K562 (cell line): ENCODE results near the gene FMR1. TPM values are rescaled to one million over a fixed set of nuclear protein-coding genes. Genes with fewer than 3 reads are reported as not detected.
A peak's percentile ranks its signal among the peaks of the same experiment; 100 is the strongest.

Experiments
- ATAC-seq: fragments of 200-7000 bp; cut with Tn5 transposase; 3 replicates; pipeline ENCODE4 v1.9.1; 2020; ENCODE audit warnings: moderate library complexity
- BruUV-seq: library from RNA; stranded (reverse); fragments of 400-500 nt; replicated peaks from 2 replicates; lab custom pipeline; 2021; lab: Mats Ljungman, UMichigan
- CTCF ChIA-PET: fragments of 300-600 bp; formaldehyde crosslinking; extraction: SDS; loops from one replicate; lab custom pipeline; 2021; ENCODE audit warnings: low intra/inter-chr PET ratio; lab: Yijun Ruan, JAX
- POLR2A ChIA-PET: fragments of 300-600, 350-650 bp; sonication (Branson Sonifier 250); formaldehyde crosslinking; extraction: SDS; loops from one replicate; lab custom pipeline; 2021; ENCODE audit warnings: antibody characterized with exemption, inconsistent platforms; lab: Yijun Ruan, JAX
- DNase-seq, 4 experiments: peaks; one replicate each; pipeline versions ENCODE4 v3.0.0 to v3.0.0-alpha.2; 2011 to 2018; ENCODE audit warnings: low spot score in 3 of 4, mixed read lengths in 3 of 4; ENCODE audit errors: extremely low read depth in 1 of 4
- FAIRE-seq: peaks from 2 replicates; lab custom pipeline; 2011; peaks lifted over from hg19 to GRCh38; lab: Jason Lieb, UNC
- H2AFZ ChIP-seq: 2 replicates; pipeline ENCODE4 v1.6.0; 2011; ENCODE audit warnings: low read depth, low read length, control low read depth, inconsistent platforms
- H3K27ac ChIP-seq: fragments of 200-600 bp; 3 replicates; pipeline ENCODE4 v1.8.0; 2011; ENCODE audit warnings: low read depth, mild to moderate bottlenecking, control low read depth, inconsistent platforms, low read length, moderate library complexity, mixed read lengths; ENCODE audit errors: extremely low read depth
- H3K27me3 ChIP-seq, 2 experiments: fragments of 300-600 bp in 1 of 2; 2 replicates in 1 of 2; 3 replicates in 1 of 2; pipeline versions ENCODE4 v1.6.0 to v1.8.0; 2011; ENCODE audit warnings: inconsistent platforms in 2 of 2, low read length in 2 of 2, mild to moderate bottlenecking in 1 of 2, mixed read lengths in 1 of 2, moderate library complexity in 1 of 2; ENCODE audit not compliant: control insufficient read depth in 2 of 2, insufficient read depth in 2 of 2
- H3K36me3 ChIP-seq: fragments of 300-600 bp; 3 replicates; pipeline ENCODE4 v1.8.0; 2011; ENCODE audit warnings: mild to moderate bottlenecking, low read length, inconsistent platforms; ENCODE audit not compliant: control insufficient read depth, insufficient read depth
- H3K4me1 ChIP-seq, 2 experiments: fragments of 200-600 bp in 1 of 2; replicated peaks in 1 of 2; 2 replicates in 1 of 2; 3 replicates in 1 of 2; pipeline versions ENCODE4 v1.5.1 to v1.8.0; 2011; ENCODE audit warnings: inconsistent platforms in 2 of 2, low read length in 2 of 2, mild to moderate bottlenecking in 1 of 2, mixed read lengths in 1 of 2, moderate library complexity in 1 of 2; ENCODE audit not compliant: control insufficient read depth in 2 of 2, insufficient read depth in 2 of 2
- H3K4me2 ChIP-seq: 2 replicates; pipeline ENCODE4 v1.6.1; 2011; ENCODE audit warnings: low read length, control low read depth, inconsistent platforms, mixed read lengths; ENCODE audit not compliant: insufficient read depth
- H3K4me3 ChIP-seq: fragments of 200-600 bp; sonication (generic), shearing (Covaris generic); 2 replicates; pipeline ENCODE4 v1.5.1; 2016; ENCODE audit warnings: control low read depth, inconsistent platforms
- H3K79me2 ChIP-seq: fragments of 200-600 bp; 3 replicates; pipeline ENCODE4 v1.8.0; 2011; ENCODE audit warnings: low read length, inconsistent platforms; ENCODE audit not compliant: control insufficient read depth, insufficient read depth
- H3K9ac ChIP-seq, 2 experiments: 2 replicates each; pipeline versions ENCODE4 v1.6.0 to v1.6.1; 2011; ENCODE audit warnings: low read depth in 2 of 2, low read length in 2 of 2, control low read depth in 1 of 2, inconsistent platforms in 1 of 2, mild to moderate bottlenecking in 1 of 2, mixed read lengths in 1 of 2; ENCODE audit not compliant: insufficient read depth in 1 of 2
- H3K9me1 ChIP-seq: one replicate; pipeline ENCODE4 v1.6.0; 2011; ENCODE audit warnings: inconsistent platforms, mild to moderate bottlenecking, low read length, moderate library complexity; ENCODE audit not compliant: control insufficient read depth, insufficient read depth
- H3K9me3 ChIP-seq: replicated peaks from 2 replicates; pipeline ENCODE4 v1.5.1; 2011; ENCODE audit warnings: low read depth, low read length, inconsistent platforms; ENCODE audit not compliant: control insufficient read depth, insufficient read depth
- H4K20me1 ChIP-seq: replicated peaks from 2 replicates; pipeline ENCODE4 v1.6.1; 2011; ENCODE audit warnings: low read length, inconsistent platforms, mixed read lengths; ENCODE audit not compliant: control insufficient read depth, insufficient read depth
- NFIC ChIP-seq: fragments of 450-650 bp; IDR thresholded peaks from 2 replicates; pipeline ENCODE4 v1.6.1; 2017; ENCODE audit warnings: mild to moderate bottlenecking, inconsistent platforms
- NFIX ChIP-seq: fragments of 250-450 bp; sonication (Bioruptor Pico); IDR thresholded peaks from 2 replicates; pipeline ENCODE4 v1.4.0; 2020; ENCODE audit warnings: low read depth, mild to moderate bottlenecking, moderate library complexity
- POLR2H ChIP-seq: IDR thresholded peaks from 2 replicates; pipeline ENCODE4 v1.6.1; 2016; ENCODE audit warnings: missing genetic modification characterization, low read depth, mild to moderate bottlenecking, control low read depth, missing compliant biosample characterization, moderate library complexity
- SAP30 ChIP-seq: fragments of 200-600 bp; sonication (generic); IDR thresholded peaks from 2 replicates; pipeline ENCODE4 v1.6.1; 2012; ENCODE audit warnings: borderline replicate concordance, low read depth, mild to moderate bottlenecking, moderate library complexity, low read length, control low read depth, inconsistent platforms; ENCODE audit not compliant: insufficient read depth, poor library complexity, severe bottlenecking
- WGBS: fragments of 100-300 bp; shearing (Covaris generic); methylation state at CpG from one replicate; pipeline ENCODE4 v1.1.6; 2016; ENCODE audit warnings: low coverage, mixed read lengths; ENCODE audit not compliant: insufficient coverage; ENCODE audit errors: missing lambda C conversion rate; 5-methylcytosine and 5-hydroxymethylcytosine counted together
- in situ Hi-C: fragments of 300-500 bp; cut with MboI; formaldehyde crosslinking; loops from 4 replicates; pipeline ENCODE4 v1.15.0; 2018; ENCODE audit warnings: inconsistent platforms, mixed read lengths
- intact Hi-C: fragments of 100-400 bp; cut with micrococcal nuclease; formaldehyde crosslinking; loops from 2 replicates; pipeline ENCODE4 v1.14.2; 2022
- polyA plus RNA-seq, 8 experiments: library from polyadenylated mRNA; depleted of rRNA in 4 of 8; stranded (reverse) in 5 of 8; unstranded in 3 of 8; fragments of >200 nt; fragmentation: Nextera tagmentation in 2 of 8; fragmentation: Illumina TruSeq in 1 of 8; extraction: Ambion mirVana in 2 of 8; extraction: Trizol in 1 of 8; gene quantifications; 2 replicates each; pipeline versions ENCODE4 v1.2.1 to v1.2.3, GENCODE V29; 2011 to 2014; ENCODE audit warnings: inconsistent platforms in 1 of 8, missing spikeins in 1 of 8
- total RNA-seq, 7 experiments: library from RNA; depleted of rRNA in 6 of 7; stranded (reverse); fragments of >200 nt in 6 of 7; fragmentation: Illumina TruSeq in 2 of 7; extraction: Trizol in 2 of 7; gene quantifications; 2 replicates each; pipeline versions ENCODE4 v1.2.1 to v1.2.3, GENCODE V29; 2011 to 2021; ENCODE audit warnings: low replicate concordance in 1 of 7

FMR1 gene
- total and polyA plus RNA-seq, 9 of the 15 experiments (the other 6 are each of a cell fraction or from before 2014, with no cell fraction given) = 4.8 to 26.5 (median 20.5) TPM

GRCh38 chrX:147884958-147885357 is 26.8 kb upstream of the FMR1 start:
- intact Hi-C loops = no loop called here
- Histone ChIP-seq H2AFZ (no peak overlapping the region), H4K20me1 (no peaks in the 10 kb centered on the region), H3K4me2 (no peak overlapping the region), H3K79me2 (no peaks in the 10 kb centered on the region), H3K9me3 (no peaks in the 10 kb centered on the region; the same call in 1 of the 2 replicates), H3K4me1 (no peaks in the 10 kb centered on the region), H3K36me3 (no peaks in the 10 kb centered on the region), H3K9ac (no peak overlapping the region), H3K9me1 (no peaks in the 10 kb centered on the region), H3K27ac (no peak overlapping the region), H3K27me3 (no peaks in the 10 kb centered on the region), H3K4me3 (no peak overlapping the region)
- DNase-seq (no peak), ATAC-seq (peak; percentile 23; the same call in 2 of the 3 replicates), FAIRE-seq (no peak)
- ChIA-PET POLR2A (interaction anchor here (0.9 kb wide), 1 partner anchor 29 kb away, joined by 4 read pairs; no protein-coding TSS in a partner anchor), CTCF (no interaction called here)
- TF ChIP-seq SAP30 (no peak), NFIC (peak; percentile 83), NFIX (CRISPR knock-in tag) (peak; percentile 55; the same call in 1 of the 2 replicates)
- in situ Hi-C loops = no loop called here
- no TSS peak for BruUV-seq
- 25% methylated on average over 2 of the region's 2 CpGs for WGBS

GRCh38 chrX:147890756-147891155 is 21.0 kb upstream of the FMR1 start:
- no TSS peak for BruUV-seq
- no peak overlapping the region for H2AFZ ChIP-seq
- FAIRE-seq (no peak), ATAC-seq (no peak), DNase-seq (no peak)
- no peaks in the 10 kb centered on the region for H4K20me1 ChIP-seq
- no peaks in the 10 kb centered on the region for H3K9me3 ChIP-seq
- no peaks in the 10 kb centered on the region for H3K9me1 ChIP-seq
- in situ Hi-C loops (no loop called here), intact Hi-C loops (no loop called here)
- H3K4me1 ChIP-seq = no peaks in the 10 kb centered on the region
- H3K4me3 ChIP-seq = no peak overlapping the region
- no peak overlapping the region for H3K9ac ChIP-seq
- POLR2A ChIA-PET = no interaction called here
- CTCF ChIA-PET = no interaction called here
- H3K27me3 ChIP-seq = no peaks in the 10 kb centered on the region
- H3K36me3 ChIP-seq = no peaks in the 10 kb centered on the region
- no CpG with 5 or more reads among the region's 1 CpG for WGBS
- no peak overlapping the region for H3K27ac ChIP-seq
- H3K79me2 ChIP-seq = no peaks in the 10 kb centered on the region
- no peak overlapping the region for H3K4me2 ChIP-seq
- TF ChIP-seq POLR2H (tag) = no peak
